PC-3 (cell line): ENCODE data around the gene TAF10. TPM values are rescaled to one million over a fixed set of nuclear protein-coding genes. Genes with fewer than 3 reads are reported as not detected.

Experiments
- ATAC-seq: fragments of 200-7000 bp; cut with Tn5 transposase; 2 replicates; pipeline ENCODE4 v1.9.1; 2020; ENCODE audit warnings: mild to moderate bottlenecking, moderate library complexity
- BruUV-seq: library from RNA; stranded (reverse); fragments of 400-500 nt; replicated peaks from 2 replicates; lab custom pipeline; 2021; lab: Mats Ljungman, UMichigan
- CTCF ChIA-PET: fragments of 300-600 bp; sonication (Branson Sonifier 250); formaldehyde crosslinking; loops from one replicate; lab custom pipeline; 2022; ENCODE audit warnings: antibody characterized with exemption; lab: Charles Lee
- POLR2A ChIA-PET: fragments of 300-600 bp; sonication (Branson Sonifier 250); formaldehyde crosslinking; loops from one replicate; lab custom pipeline; 2022; ENCODE audit warnings: antibody characterized with exemption; ENCODE audit not compliant: unreplicated experiment; lab: Charles Lee
- DNase-seq: peaks from one replicate; pipeline ENCODE4 v3.0.0-alpha.2; 2015
- H2AFZ ChIP-seq: fragments of 300-600 bp; sonication (generic); 2 replicates; pipeline ENCODE4 v1.6.0; 2016; ENCODE audit warnings: antibody characterized with exemption, low read length
- H3F3A ChIP-seq: fragments of 300-600 bp; sonication (generic); one replicate; pipeline ENCODE4 v1.6.0; 2017; ENCODE audit warnings: antibody characterized with exemption, low read length, control low read depth, mild to moderate bottlenecking; ENCODE audit not compliant: unreplicated experiment
- H3K27ac ChIP-seq: fragments of 300-600 bp; sonication (generic); 2 replicates; pipeline ENCODE4 v1.5.1; 2016; ENCODE audit warnings: mild to moderate bottlenecking, low read length
- H3K27me3 ChIP-seq: fragments of 300-600 bp; sonication (generic); 2 replicates; pipeline ENCODE4 v1.6.1; 2016; ENCODE audit warnings: low read length, mixed read lengths
- H3K36me3 ChIP-seq: fragments of 300-600 bp; sonication (generic); 2 replicates; pipeline ENCODE4 v1.6.1; 2016; ENCODE audit warnings: low read depth, mixed run types, low read length, mixed read lengths
- H3K4me1 ChIP-seq: fragments of 300-600 bp; sonication (generic); 2 replicates; pipeline ENCODE4 v1.5.1; 2016; ENCODE audit warnings: low read length; ENCODE audit not compliant: insufficient read depth
- H3K4me2 ChIP-seq: fragments of 300-600 bp; sonication (generic); 2 replicates; pipeline ENCODE4 v1.6.0; 2016; ENCODE audit warnings: low read length
- H3K4me3 ChIP-seq: fragments of 300-600 bp; sonication (generic); 2 replicates; pipeline ENCODE4 v1.5.1; 2016; ENCODE audit warnings: mild to moderate bottlenecking, low read length, mixed read lengths
- H3K79me2 ChIP-seq: fragments of 300-600 bp; sonication (generic); 2 replicates; pipeline ENCODE4 v1.6.1; 2017; ENCODE audit warnings: low read length, mixed read lengths
- H3K9ac ChIP-seq: fragments of 300-600 bp; sonication (generic); 2 replicates; pipeline ENCODE4 v1.6.0; 2016; ENCODE audit warnings: mild to moderate bottlenecking, low read length
- H3K9me2 ChIP-seq: fragments of 300-600 bp; sonication (generic); replicated peaks from 2 replicates; pipeline ENCODE4 v1.6.1; 2016; ENCODE audit warnings: mixed run types, low read length, mixed read lengths
- H3K9me3 ChIP-seq: fragments of 300-600 bp; sonication (generic); 2 replicates; pipeline ENCODE4 v1.6.1; 2016; ENCODE audit warnings: low read length, mixed read lengths
- H4K20me1 ChIP-seq: fragments of 300-600 bp; sonication (generic); 2 replicates; pipeline ENCODE4 v1.6.1; 2016; ENCODE audit warnings: low read length, mixed read lengths
- EZH2 ChIP-seq: fragments of 300-600 bp; sonication (generic); IDR thresholded peaks from one replicate; pipeline ENCODE4 v1.6.1; 2017; ENCODE audit warnings: antibody characterized with exemption, mild to moderate bottlenecking, low read length; ENCODE audit not compliant: unreplicated experiment
- EZH2phosphoT487 ChIP-seq: fragments of 300-600 bp; sonication (generic); IDR thresholded peaks from 2 replicates; pipeline ENCODE4 v1.6.1; 2018; ENCODE audit warnings: mild to moderate bottlenecking, antibody characterized with exemption, low read length, borderline replicate concordance
- intact Hi-C: fragments of 100-400 bp; cut with micrococcal nuclease; formaldehyde crosslinking; loops from 2 replicates; pipeline ENCODE4 v1.9.0; 2023
- total RNA-seq: library from RNA; depleted of rRNA; stranded (reverse); fragments of >200 nt; gene quantifications from 2 replicates; pipeline ENCODE4 v1.2.3, GENCODE V29; 2014
- TF ChIP-seq, protein P1 (sequence below): fragments of 300-600 bp; sonication (generic); conservative IDR thresholded peaks from 2 replicates; pipeline ENCODE4 v1.5.1; 2017; ENCODE audit warnings: antibody characterized with exemption, low read depth, mild to moderate bottlenecking, low read length

The TAF10 gene
- total RNA-seq, 1 experiment from 2014 or later: 102 TPM

GRCh38 chr11:6629892-6630631 lies 18.0 kb upstream of the TAF10 start:
- no peaks in the 10 kb centered on the region for H3K9me3 ChIP-seq
- ChIA-PET CTCF (no interaction called here), POLR2A (no interaction called here)
- H3K36me3 ChIP-seq: no peaks in the 10 kb centered on the region
- no peaks in the 10 kb centered on the region for H3K9me2 ChIP-seq
- no peak overlapping the region for H3K4me3 ChIP-seq
- BruUV-seq: no TSS peak
- H3K9ac ChIP-seq: no peak overlapping the region
- intact Hi-C loops: no loop called here
- no peak overlapping the region for H3K27ac ChIP-seq
- no peak for ATAC-seq
- H3F3A ChIP-seq: no peaks in the 10 kb centered on the region
- no peaks in the 10 kb centered on the region for H3K79me2 ChIP-seq
- H3K27me3 ChIP-seq: no peaks in the 10 kb centered on the region
- no peak overlapping the region for H2AFZ ChIP-seq
- DNase-seq: no peak
- no peak for TF ChIP-seq EZH2phosphoT487
- TF ChIP-seq EZH2: no peak
- TF ChIP-seq, protein P1, sequence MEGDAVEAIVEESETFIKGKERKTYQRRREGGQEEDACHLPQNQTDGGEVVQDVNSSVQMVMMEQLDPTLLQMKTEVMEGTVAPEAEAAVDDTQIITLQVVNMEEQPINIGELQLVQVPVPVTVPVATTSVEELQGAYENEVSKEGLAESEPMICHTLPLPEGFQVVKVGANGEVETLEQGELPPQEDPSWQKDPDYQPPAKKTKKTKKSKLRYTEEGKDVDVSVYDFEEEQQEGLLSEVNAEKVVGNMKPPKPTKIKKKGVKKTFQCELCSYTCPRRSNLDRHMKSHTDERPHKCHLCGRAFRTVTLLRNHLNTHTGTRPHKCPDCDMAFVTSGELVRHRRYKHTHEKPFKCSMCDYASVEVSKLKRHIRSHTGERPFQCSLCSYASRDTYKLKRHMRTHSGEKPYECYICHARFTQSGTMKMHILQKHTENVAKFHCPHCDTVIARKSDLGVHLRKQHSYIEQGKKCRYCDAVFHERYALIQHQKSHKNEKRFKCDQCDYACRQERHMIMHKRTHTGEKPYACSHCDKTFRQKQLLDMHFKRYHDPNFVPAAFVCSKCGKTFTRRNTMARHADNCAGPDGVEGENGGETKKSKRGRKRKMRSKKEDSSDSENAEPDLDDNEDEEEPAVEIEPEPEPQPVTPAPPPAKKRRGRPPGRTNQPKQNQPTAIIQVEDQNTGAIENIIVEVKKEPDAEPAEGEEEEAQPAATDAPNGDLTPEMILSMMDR: no peak
- no peak overlapping the region for H3K4me2 ChIP-seq
- no peaks in the 10 kb centered on the region for H3K4me1 ChIP-seq
- no peaks in the 10 kb centered on the region for H4K20me1 ChIP-seq

DNA sequence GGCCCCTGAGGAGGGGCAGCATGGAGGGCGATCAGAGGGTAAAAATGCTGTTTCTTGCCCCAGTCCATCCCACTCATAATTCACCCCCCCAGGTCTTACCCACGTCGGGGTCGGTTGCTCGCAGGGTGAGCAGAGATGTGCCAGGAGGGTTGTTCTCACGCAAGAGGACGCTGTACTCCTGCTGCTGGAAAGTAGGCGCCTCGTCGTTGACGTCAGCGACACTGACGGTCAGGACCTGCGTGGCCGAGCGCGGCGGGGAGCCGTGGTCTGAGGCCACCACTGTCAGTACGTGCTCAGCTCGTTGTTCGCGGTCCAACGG lies 17.5 kb upstream of the TAF10 start:
- CTCF ChIA-PET: no interaction called here
- intact Hi-C loops: no loop called here
- POLR2A ChIA-PET: no interaction called here

DNA sequence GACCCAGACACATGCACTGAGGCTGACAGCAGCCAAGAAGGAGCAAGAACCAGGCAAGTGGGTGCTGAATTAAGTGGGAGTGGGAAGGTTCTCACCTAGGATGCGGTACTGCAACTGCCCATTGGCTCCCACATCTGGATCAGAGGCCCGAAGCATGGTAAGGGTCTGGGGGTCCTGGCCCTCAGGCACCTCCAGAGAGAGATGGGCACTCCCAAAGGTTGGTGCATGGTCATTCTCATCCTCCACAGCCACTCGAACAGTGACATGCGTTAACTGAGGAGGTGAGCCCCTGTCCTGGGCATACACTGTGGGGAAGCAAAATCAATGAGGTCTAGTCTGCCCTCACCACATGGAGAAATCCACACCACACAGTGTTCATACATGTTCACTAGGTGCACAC lies 16.5 kb upstream of the TAF10 start:
- Histone ChIP-seq H3K9me2 (no peaks in the 10 kb centered on the region), H3K4me1 (no peaks in the 10 kb centered on the region), H3K4me3 (no peak overlapping the region), H4K20me1 (no peaks in the 10 kb centered on the region), H3K27ac (no peak overlapping the region), H3K9ac (no peak overlapping the region), H3F3A (no peaks in the 10 kb centered on the region), H3K4me2 (no peak overlapping the region), H3K79me2 (no peaks in the 10 kb centered on the region), H3K9me3 (no peaks in the 10 kb centered on the region), H2AFZ (no peak overlapping the region), H3K36me3 (no peaks in the 10 kb centered on the region), H3K27me3 (no peaks in the 10 kb centered on the region)
- BruUV-seq: no TSS peak
- intact Hi-C loops: no loop called here
- ChIA-PET CTCF (no interaction called here), POLR2A (interaction anchor here (0.8 kb wide), 1 partner anchor 9 kb away, joined by 7 read pairs; the partner anchor contains the start of gene TPP1)
- ATAC-seq (no peak), DNase-seq (no peak)
- TF ChIP-seq, protein P1: no peak
- no peak for TF ChIP-seq EZH2phosphoT487

More for the DNA sequence above, 17.5 kb upstream of the TAF10 start:
- H3K79me2 ChIP-seq: no peaks in the 10 kb centered on the region
- H2AFZ ChIP-seq: no peak overlapping the region
- DNase-seq (no peak), ATAC-seq (no peak)
- no peaks in the 10 kb centered on the region for H4K20me1 ChIP-seq
- H3K9ac ChIP-seq: no peak overlapping the region
- H3K9me3 ChIP-seq: no peaks in the 10 kb centered on the region
- H3K4me1 ChIP-seq: no peaks in the 10 kb centered on the region
- no peaks in the 10 kb centered on the region for H3K9me2 ChIP-seq
- H3K36me3 ChIP-seq: no peaks in the 10 kb centered on the region
- H3K4me2 ChIP-seq: no peak overlapping the region
- no peaks in the 10 kb centered on the region for H3F3A ChIP-seq
- TF ChIP-seq EZH2phosphoT487: no peak
- no peak for TF ChIP-seq EZH2
- TF ChIP-seq, protein P1: no peak
- no TSS peak for BruUV-seq
- no peaks in the 10 kb centered on the region for H3K27me3 ChIP-seq
- H3K4me3 ChIP-seq: no peak overlapping the region
- no peak overlapping the region for H3K27ac ChIP-seq
